Loucy (cell line): ENCODE data around the gene TAGLN3.

Experiments
- H2AFZ ChIP-seq: fragments of 200-600 bp; sonication (generic); 2 replicates; pipeline ENCODE4 v1.6.0; 2016; ENCODE audit warnings: antibody characterized with exemption, mild to moderate bottlenecking, low read length, moderate library complexity
- H3F3A ChIP-seq: fragments of 200-600 bp; 2 replicates; pipeline ENCODE4 v1.6.0; 2016; ENCODE audit warnings: antibody characterized with exemption, low read depth, mild to moderate bottlenecking
- H3K27me3 ChIP-seq: fragments of 200-600 bp; sonication (generic); 2 replicates; pipeline ENCODE4 v1.6.1; 2014; ENCODE audit warnings: low read length, mild to moderate bottlenecking; ENCODE audit not compliant: insufficient read depth, poor library complexity, severe bottlenecking
- H3K36me3 ChIP-seq: fragments of 200-600 bp; sonication (generic); 2 replicates; pipeline ENCODE4 v1.6.1; 2016; ENCODE audit warnings: low read length; ENCODE audit not compliant: insufficient read depth
- H3K4me1 ChIP-seq: fragments of 200-600 bp; sonication (generic); 2 replicates; pipeline ENCODE4 v1.5.1; 2014; ENCODE audit warnings: low read length, mild to moderate bottlenecking; ENCODE audit not compliant: insufficient read depth, poor library complexity, severe bottlenecking
- H3K4me2 ChIP-seq: fragments of 200-600 bp; sonication (generic); 2 replicates; pipeline ENCODE4 v1.6.0; 2014; ENCODE audit warnings: antibody characterized with exemption, low read length, low read depth, mild to moderate bottlenecking; ENCODE audit not compliant: poor library complexity, severe bottlenecking
- H3K4me3 ChIP-seq: fragments of 200-600 bp; sonication (generic); 2 replicates; pipeline ENCODE4 v1.5.1; 2014; ENCODE audit warnings: low read length, mild to moderate bottlenecking, mixed read lengths; ENCODE audit not compliant: poor library complexity, severe bottlenecking
- H3K79me2 ChIP-seq: fragments of 200-600 bp; sonication (generic); 2 replicates; pipeline ENCODE4 v1.6.1; 2014; ENCODE audit warnings: low read length; ENCODE audit not compliant: insufficient read depth
- H3K9ac ChIP-seq: fragments of 200-600 bp; sonication (generic); 2 replicates; pipeline ENCODE4 v1.6.0; 2014; ENCODE audit warnings: mild to moderate bottlenecking, low read depth, low read length, moderate library complexity; ENCODE audit not compliant: poor library complexity, severe bottlenecking
- H3K9me2 ChIP-seq: fragments of 200-600 bp; sonication (generic); replicated peaks from 2 replicates; pipeline ENCODE4 v1.6.1; 2016; ENCODE audit warnings: low read depth, low read length, mixed read lengths
- H3K9me3 ChIP-seq: fragments of 200-600 bp; sonication (generic); 2 replicates; pipeline ENCODE4 v1.6.1; 2014; ENCODE audit warnings: mild to moderate bottlenecking, antibody characterized with exemption, low read length, low read depth; ENCODE audit not compliant: insufficient read depth
- H4K20me1 ChIP-seq: fragments of 200-600 bp; sonication (generic); 2 replicates; pipeline ENCODE4 v1.6.0; 2014; ENCODE audit warnings: antibody characterized with exemption, low read length, mild to moderate bottlenecking; ENCODE audit not compliant: insufficient read depth, poor library complexity, severe bottlenecking
- CTCF ChIP-seq: fragments of 200-600 bp; sonication (generic); conservative IDR thresholded peaks from 2 replicates; pipeline ENCODE4 v1.5.1; 2014; ENCODE audit warnings: mild to moderate bottlenecking, antibody characterized with exemption, low read length
- EZH2phosphoT487 ChIP-seq: fragments of 200-600 bp; IDR thresholded peaks from 2 replicates; pipeline ENCODE4 v1.6.1; 2018; ENCODE audit warnings: antibody characterized with exemption, mild to moderate bottlenecking, moderate library complexity, borderline replicate concordance

TAGLN3 gene

GRCh38 chr3:111961461-111962164, 37.1 kb upstream of the TAGLN3 start:
- H3K4me1 ChIP-seq = peaks cover 6% of the 10 kb centered on the region
- no peak overlapping the region for H3K9ac ChIP-seq
- no peaks in the 10 kb centered on the region for H3K9me2 ChIP-seq
- H3K4me3 ChIP-seq = no peak overlapping the region
- H3F3A ChIP-seq = no peaks in the 10 kb centered on the region
- no peak overlapping the region for H2AFZ ChIP-seq
- H3K27me3 ChIP-seq = no peaks in the 10 kb centered on the region
- no peaks in the 10 kb centered on the region for H3K9me3 ChIP-seq
- H4K20me1 ChIP-seq = no peaks in the 10 kb centered on the region
- TF ChIP-seq EZH2phosphoT487 (no peak), CTCF (no peak)
- no peaks in the 10 kb centered on the region for H3K36me3 ChIP-seq
- no peaks in the 10 kb centered on the region for H3K79me2 ChIP-seq
- H3K4me2 ChIP-seq = no peak overlapping the region

GRCh38 chr3:111963424-111963823, 35.3 kb upstream of the TAGLN3 start:
- TF ChIP-seq EZH2phosphoT487 (no peak), CTCF (no peak)
- Histone ChIP-seq H3K4me2 (no peak overlapping the region), H4K20me1 (no peaks in the 10 kb centered on the region), H3K9me3 (no peaks in the 10 kb centered on the region), H3K9me2 (no peaks in the 10 kb centered on the region), H3K36me3 (no peaks in the 10 kb centered on the region), H3K4me1 (peaks cover 8% of the 10 kb centered on the region), H2AFZ (no peak overlapping the region), H3K27me3 (no peaks in the 10 kb centered on the region), H3K4me3 (no peak overlapping the region), H3K79me2 (no peaks in the 10 kb centered on the region), H3F3A (no peaks in the 10 kb centered on the region), H3K9ac (no peak overlapping the region)

GRCh38 chr3:111965484-111965883, 33.2 kb upstream of the TAGLN3 start:
- Histone ChIP-seq H4K20me1 (no peaks in the 10 kb centered on the region), H3K27me3 (no peaks in the 10 kb centered on the region), H3K9me2 (no peaks in the 10 kb centered on the region), H3K36me3 (no peaks in the 10 kb centered on the region), H3K4me3 (no peak overlapping the region), H2AFZ (no peak overlapping the region), H3K4me1 (peaks cover 8% of the 10 kb centered on the region), H3K4me2 (no peak overlapping the region), H3K79me2 (no peaks in the 10 kb centered on the region), H3K9ac (no peak overlapping the region), H3F3A (no peaks in the 10 kb centered on the region), H3K9me3 (no peaks in the 10 kb centered on the region)
- no peak for TF ChIP-seq CTCF
- TF ChIP-seq EZH2phosphoT487 = no peak
